Erythroblast (primary cell): ENCODE results near the gene RYR2.

Source experiments
- GATA1 ChIP-seq: IDR thresholded peaks from 2 replicates; pipeline ENCODE4 v1.6.1; 2011; ENCODE audit warnings: low read depth, mild to moderate bottlenecking, control low read depth, low read length, moderate library complexity
- POLR2A ChIP-seq: IDR thresholded peaks from 2 replicates; pipeline ENCODE4 v1.6.1; 2011; ENCODE audit warnings: mild to moderate bottlenecking, low read length

- no peak for TF ChIP-seq POLR2A
- no peak for TF ChIP-seq GATA1
Observed at GRCh38 chr1:237679687-237680086, 637.7 kb downstream of the RYR2 start.
